WERI-Rb-1 (cell line): ENCODE measurements around the gene DDB1.

Experiments
- DNase-seq: peaks from one replicate; pipeline ENCODE4 v3.0.0-alpha.2; 2020
- H3K27ac ChIP-seq: fragments of 250-450 bp; sonication (Bioruptor Pico); 2 replicates; pipeline ENCODE4 v1.5.1; 2020; ENCODE audit warnings: mild to moderate bottlenecking, moderate library complexity
- H3K27me3 ChIP-seq: fragments of 250-450 bp; sonication (Bioruptor Pico); 2 replicates; pipeline ENCODE4 v1.5.1; 2021; ENCODE audit warnings: mild to moderate bottlenecking, low read depth, moderate library complexity; ENCODE audit not compliant: insufficient read depth, severe bottlenecking
- H3K36me3 ChIP-seq: fragments of 250-450 bp; sonication (Bioruptor Pico); 2 replicates; pipeline ENCODE4 v1.5.1; 2020; ENCODE audit warnings: mild to moderate bottlenecking, moderate library complexity
- H3K4me3 ChIP-seq: 2 replicates; pipeline ENCODE4 v1.5.1; 2011; ENCODE audit warnings: low read depth, mild to moderate bottlenecking, control low read depth, low read length
- H3K9me3 ChIP-seq: fragments of 250-450 bp; sonication (Bioruptor Pico); 2 replicates; pipeline ENCODE4 v1.5.1; 2021; ENCODE audit warnings: mild to moderate bottlenecking, moderate library complexity; ENCODE audit not compliant: severe bottlenecking
- TF ChIP-seq, protein P1 (sequence below): IDR thresholded peaks from 2 replicates; pipeline ENCODE4 v1.5.1; 2011; ENCODE audit warnings: low read depth, mild to moderate bottlenecking, control low read depth, inconsistent platforms, low read length

Gene DDB1

DNA sequence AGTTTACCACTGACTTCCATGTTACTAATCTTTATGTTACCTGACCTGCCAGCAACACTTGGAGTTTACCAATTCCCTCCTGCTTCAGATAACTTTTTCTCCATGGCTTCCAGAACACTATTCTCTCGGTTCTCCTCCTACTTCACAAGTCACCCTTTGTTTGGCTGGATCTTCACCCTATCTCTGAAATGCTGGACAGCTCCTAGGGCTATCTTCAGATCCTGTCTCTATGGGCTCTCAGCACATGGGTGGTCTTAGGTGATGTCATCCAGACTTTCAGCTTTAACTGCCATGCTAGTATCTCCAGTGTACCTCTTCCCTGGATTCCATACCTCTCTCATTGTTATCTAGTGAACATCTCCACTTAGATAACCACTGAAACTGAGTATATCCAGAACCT, 25.6 kb downstream of the DDB1 start:
- DNase-seq, result no peak
- no peaks in the 10 kb centered on the region for H3K27me3 ChIP-seq
- H3K27ac ChIP-seq, result no peak overlapping the region
- no peak overlapping the region for H3K4me3 ChIP-seq
- H3K9me3 ChIP-seq, result no peaks in the 10 kb centered on the region
- H3K36me3 ChIP-seq, result peaks cover 94% of the 10 kb centered on the region
- TF ChIP-seq, protein P1, sequence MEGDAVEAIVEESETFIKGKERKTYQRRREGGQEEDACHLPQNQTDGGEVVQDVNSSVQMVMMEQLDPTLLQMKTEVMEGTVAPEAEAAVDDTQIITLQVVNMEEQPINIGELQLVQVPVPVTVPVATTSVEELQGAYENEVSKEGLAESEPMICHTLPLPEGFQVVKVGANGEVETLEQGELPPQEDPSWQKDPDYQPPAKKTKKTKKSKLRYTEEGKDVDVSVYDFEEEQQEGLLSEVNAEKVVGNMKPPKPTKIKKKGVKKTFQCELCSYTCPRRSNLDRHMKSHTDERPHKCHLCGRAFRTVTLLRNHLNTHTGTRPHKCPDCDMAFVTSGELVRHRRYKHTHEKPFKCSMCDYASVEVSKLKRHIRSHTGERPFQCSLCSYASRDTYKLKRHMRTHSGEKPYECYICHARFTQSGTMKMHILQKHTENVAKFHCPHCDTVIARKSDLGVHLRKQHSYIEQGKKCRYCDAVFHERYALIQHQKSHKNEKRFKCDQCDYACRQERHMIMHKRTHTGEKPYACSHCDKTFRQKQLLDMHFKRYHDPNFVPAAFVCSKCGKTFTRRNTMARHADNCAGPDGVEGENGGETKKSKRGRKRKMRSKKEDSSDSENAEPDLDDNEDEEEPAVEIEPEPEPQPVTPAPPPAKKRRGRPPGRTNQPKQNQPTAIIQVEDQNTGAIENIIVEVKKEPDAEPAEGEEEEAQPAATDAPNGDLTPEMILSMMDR, result no peak

DNA sequence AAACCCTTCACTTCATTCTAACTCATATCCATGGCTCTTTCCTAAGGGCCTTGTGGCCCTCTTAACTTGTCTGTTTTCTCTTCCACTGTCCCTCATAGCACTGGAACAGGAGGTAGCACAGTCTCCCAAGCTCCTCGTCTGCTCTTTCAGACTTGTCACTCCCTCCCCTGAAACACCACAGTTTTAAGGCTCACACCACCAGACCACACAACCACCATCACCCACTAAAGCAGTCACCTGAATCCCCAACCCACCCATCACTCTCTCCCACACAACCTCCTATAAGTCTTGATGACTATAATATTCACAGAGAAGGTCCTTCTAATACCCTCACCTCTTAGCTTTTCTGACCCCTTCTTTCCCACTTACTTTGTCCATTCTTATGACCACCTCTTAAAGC, 26.7 kb downstream of the DDB1 start:
- Histone ChIP-seq H3K9me3 (no peaks in the 10 kb centered on the region), H3K27me3 (no peaks in the 10 kb centered on the region), H3K36me3 (peaks cover 95% of the 10 kb centered on the region), H3K4me3 (no peak overlapping the region), H3K27ac (no peak overlapping the region)
- TF ChIP-seq, protein P1, result no peak
- DNase-seq, result no peak

DNA sequence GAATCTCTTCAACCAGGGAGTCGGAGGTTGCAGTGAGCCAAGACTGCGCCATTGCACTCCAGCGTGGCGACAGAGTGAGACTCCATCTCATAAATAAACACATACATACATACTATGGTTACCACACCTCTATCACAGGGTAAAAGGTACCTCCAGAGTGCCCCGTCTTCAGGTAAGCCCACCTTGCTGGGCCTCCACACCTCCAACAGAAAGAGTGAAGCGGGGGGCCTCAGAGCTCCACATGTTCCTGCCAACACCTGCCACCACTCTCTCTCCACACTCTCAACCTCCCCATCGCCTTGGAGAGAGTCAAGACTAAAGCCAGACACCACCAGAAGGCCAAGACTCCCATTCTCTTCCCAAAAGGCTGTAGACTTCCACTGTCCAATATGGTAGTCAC, 27.5 kb downstream of the DDB1 start:
- TF ChIP-seq, protein P1, result no peak
- Histone ChIP-seq H3K27ac (no peak overlapping the region), H3K27me3 (no peaks in the 10 kb centered on the region), H3K36me3 (peaks cover 95% of the 10 kb centered on the region), H3K4me3 (no peak overlapping the region), H3K9me3 (no peaks in the 10 kb centered on the region)
- no peak for DNase-seq

- Histone ChIP-seq H3K9me3 (no peaks in the 10 kb centered on the region), H3K36me3 (peaks cover 95% of the 10 kb centered on the region), H3K4me3 (no peak overlapping the region), H3K27ac (no peak overlapping the region), H3K27me3 (no peaks in the 10 kb centered on the region)
- TF ChIP-seq, protein P1, result no peak
- DNase-seq, result no peak
These were observed 29.2 kb downstream of the DDB1 start for GRCh38 chr11:61303725-61304124.

GRCh38 chr11:61302550-61302949, 30.4 kb downstream of the DDB1 start:
- Histone ChIP-seq H3K27ac (no peak overlapping the region), H3K4me3 (no peak overlapping the region), H3K36me3 (peaks cover 92% of the 10 kb centered on the region), H3K9me3 (no peaks in the 10 kb centered on the region), H3K27me3 (no peaks in the 10 kb centered on the region)
- DNase-seq, result no peak
- TF ChIP-seq, protein P1, result no peak

- H3K27me3 ChIP-seq, result no peaks in the 10 kb centered on the region
- TF ChIP-seq, protein P1, result no peak
- no peak overlapping the region for H3K27ac ChIP-seq
- peaks cover 57% of the 10 kb centered on the region for H3K36me3 ChIP-seq
- no peak for DNase-seq
- no peak overlapping the region for H3K4me3 ChIP-seq
- H3K9me3 ChIP-seq, result no peaks in the 10 kb centered on the region
These were observed 34.2 kb downstream of the DDB1 start for GRCh38 chr11:61298663-61299244.
